GM18951 (cell line): Measurements from ENCODE around the gene FREM2.

ENCODE experiments used
- POLR2A ChIP-seq: IDR thresholded peaks from 4 replicates; pipeline ENCODE4 v1.6.1; 2011; ENCODE audit warnings: mild to moderate bottlenecking; ENCODE audit not compliant: insufficient read length, insufficient read depth; ENCODE audit errors: extremely low read depth
- in situ Hi-C: fragments of 300-500 bp; cut with MboI; formaldehyde crosslinking; loops from one replicate; pipeline ENCODE4 v1.12.0; 2022; ENCODE audit warnings: low sequenced_read_pairs, mixed read lengths, inconsistent platforms; ENCODE audit not compliant: unreplicated experiment

Gene FREM2

DNA sequence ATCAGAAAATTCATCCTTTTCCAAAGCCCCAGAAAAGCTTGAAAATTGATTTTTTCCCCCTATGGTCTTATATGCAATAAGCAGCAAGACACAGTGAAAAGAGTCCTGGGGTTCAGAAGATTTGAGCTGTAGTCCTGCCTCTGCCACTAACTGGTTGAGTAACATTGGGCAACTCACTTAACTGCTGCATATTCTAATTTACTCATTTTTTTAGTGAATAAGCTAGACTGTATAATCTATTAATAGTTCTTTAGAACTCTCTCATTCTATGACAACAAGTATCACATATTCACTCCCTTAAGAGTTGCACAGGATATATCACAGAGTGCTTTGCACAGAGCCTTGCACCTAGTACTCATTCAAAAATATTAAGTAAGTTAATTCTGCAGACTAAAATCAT, 192.9 kb downstream of the FREM2 start:
- no peak for TF ChIP-seq POLR2A
- in situ Hi-C loops: no loop called here

DNA sequence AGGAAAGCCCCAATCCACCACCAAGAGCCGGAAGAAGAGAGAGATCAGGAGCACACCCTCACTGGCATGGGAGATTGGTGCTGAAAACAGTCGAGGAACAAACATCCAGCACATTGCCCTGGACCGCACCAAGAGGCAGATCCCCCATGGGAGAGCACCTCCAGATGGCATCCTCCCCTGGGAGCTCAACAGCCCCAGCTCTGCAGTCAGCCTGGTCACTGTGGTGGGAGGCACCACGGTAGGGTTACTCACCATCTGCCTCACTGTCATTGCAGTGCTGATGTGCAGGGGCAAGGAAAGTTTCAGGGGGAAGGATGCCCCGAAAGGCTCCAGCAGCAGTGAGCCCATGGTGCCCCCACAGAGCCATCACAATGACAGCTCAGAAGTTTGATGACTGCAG, 193.5 kb downstream of the FREM2 start:
- in situ Hi-C loops: no loop called here
- TF ChIP-seq POLR2A: no peak

DNA sequence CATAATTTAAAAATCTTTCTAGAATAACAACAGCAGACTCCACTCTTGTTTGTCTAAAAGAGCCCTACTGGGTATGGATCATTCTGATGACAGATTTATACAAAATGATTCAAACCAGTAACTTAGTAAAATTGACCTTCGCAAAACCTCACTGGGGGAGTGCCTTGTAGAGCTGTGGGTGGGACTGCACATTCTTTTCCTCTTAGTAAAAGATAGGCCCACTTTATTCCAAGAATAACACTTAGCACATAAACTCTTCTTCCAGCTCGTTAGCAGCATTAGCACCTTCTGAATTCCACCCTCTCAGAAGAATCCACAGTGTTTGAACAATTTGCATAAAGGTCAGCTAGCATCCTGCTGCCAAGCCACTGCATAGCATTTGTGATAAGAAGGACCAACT, 196.9 kb downstream of the FREM2 start:
- in situ Hi-C loops: no loop called here
- no peak for TF ChIP-seq POLR2A

DNA sequence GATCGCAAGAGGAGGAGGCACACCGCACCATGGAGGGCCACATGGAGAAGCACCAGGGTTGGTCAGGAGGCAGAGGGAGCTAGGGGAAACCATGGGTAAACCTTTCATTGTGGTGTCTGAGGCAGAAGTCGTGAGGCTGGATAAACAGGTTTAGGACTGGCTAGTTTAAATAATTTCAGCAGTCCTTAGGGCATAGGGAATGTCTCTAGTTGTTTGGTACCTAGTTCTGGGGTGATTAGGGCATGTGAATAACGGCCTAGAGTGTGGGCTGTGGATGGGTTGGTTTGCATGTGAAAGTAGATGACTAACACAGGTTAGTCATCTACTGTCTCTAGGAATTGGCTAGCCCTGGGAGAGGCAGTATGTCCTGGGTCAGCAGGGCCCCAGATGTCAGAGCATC, 201.4 kb downstream of the FREM2 start:
- in situ Hi-C loops: no loop called here
- no peak for TF ChIP-seq POLR2A

DNA sequence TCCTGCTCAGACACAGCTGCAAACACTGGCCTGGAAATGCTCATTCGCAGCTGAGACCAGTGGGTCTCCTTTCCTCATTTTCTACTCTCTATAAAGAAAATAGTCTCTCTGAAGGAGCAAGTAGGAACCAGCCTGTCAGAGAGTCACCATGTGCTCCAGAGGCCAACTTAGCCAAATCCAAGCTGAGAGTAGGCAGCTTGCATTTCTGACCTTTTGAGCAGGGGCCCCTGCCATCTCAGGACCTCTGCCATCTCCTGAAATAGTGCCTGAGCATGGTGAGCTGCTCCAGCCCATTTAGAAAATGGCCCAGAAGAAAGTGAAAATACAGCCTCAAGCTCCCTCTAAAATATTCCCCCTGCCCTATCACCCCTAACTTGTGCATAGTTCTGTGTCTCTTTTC, 208.2 kb downstream of the FREM2 start:
- TF ChIP-seq POLR2A: no peak
- in situ Hi-C loops: no loop called here

DNA sequence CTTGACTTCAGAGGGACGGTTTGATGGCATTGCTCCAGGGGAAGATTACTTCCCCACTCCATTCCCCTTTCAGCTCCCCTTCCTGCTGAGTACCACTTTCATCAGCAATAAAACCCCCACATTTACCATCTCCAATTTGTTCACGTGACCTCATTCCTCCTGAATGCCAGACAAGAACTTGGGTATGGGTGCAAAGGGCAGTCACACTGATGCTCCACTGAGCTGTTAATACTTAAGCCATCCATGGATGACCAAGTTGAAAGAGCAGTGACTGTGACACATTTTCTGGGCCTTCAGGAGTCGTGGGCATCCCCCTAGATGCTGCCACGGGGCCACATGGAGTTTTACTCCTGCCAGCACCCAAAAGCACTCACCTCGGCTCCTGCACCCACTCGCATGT, 210.6 kb downstream of the FREM2 start:
- no peak for TF ChIP-seq POLR2A
- in situ Hi-C loops: no loop called here

DNA sequence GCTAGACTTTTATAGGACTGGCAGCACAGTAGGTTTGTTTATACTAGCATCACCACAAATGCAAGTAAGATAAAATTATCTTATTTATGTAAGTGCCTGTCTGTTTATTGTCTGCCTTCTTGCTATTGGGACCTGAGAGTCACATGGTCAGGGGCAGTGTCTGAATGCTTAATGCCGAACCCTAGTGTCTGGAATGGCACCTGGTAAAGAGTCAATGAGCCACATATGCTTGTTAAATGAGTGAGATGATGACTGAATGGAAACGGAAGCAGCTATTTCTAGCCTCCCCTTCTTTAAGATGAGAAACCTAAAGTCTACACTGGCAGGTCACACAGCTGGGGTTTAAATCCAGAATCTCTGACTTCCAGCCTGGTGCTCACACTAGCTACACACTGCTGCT, 211.6 kb downstream of the FREM2 start:
- no peak for TF ChIP-seq POLR2A
- in situ Hi-C loops: no loop called here

DNA sequence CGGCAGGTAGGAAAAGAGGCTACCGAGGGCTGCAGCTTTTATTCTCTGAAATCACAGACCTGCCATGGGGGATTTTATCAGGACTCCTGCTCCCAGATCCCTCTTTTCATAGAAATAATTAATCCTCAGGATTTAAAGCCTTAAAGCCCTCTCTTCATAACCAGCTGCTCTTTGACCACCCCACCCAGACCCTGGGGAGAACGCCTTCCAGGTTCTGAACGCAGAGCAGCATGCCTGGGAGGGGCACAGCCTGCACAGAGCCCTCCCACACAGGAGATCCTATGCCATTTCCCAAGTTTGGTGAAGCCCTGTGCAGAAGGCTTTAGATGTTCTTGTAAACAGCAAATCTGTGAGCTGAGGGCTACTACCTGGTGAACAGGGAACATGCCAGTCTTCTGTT, 212.7 kb downstream of the FREM2 start:
- TF ChIP-seq POLR2A: no peak

DNA sequence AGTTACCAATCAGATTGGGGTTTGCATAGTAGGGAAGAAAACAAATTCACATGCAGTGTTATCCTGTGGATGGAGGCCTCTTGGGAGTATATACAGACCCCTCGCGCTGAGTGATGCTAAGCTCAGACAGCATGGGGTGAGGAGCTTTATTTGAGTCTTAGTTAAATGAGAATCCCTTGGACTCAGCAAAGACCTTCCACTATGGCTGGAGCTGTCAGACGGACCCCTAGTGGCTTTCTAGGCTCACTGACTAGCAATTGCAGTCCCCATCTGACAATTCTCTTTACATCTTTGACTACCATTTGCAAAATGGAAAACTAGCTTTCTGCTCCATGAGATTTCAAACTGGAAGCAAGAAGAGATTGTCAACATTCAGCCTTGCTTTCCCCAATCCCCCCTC, 213.3 kb downstream of the FREM2 start:
- in situ Hi-C loops: no loop called here
- no peak for TF ChIP-seq POLR2A

More for the DNA sequence above, 212.7 kb downstream of the FREM2 start:
- in situ Hi-C loops: no loop called here

DNA sequence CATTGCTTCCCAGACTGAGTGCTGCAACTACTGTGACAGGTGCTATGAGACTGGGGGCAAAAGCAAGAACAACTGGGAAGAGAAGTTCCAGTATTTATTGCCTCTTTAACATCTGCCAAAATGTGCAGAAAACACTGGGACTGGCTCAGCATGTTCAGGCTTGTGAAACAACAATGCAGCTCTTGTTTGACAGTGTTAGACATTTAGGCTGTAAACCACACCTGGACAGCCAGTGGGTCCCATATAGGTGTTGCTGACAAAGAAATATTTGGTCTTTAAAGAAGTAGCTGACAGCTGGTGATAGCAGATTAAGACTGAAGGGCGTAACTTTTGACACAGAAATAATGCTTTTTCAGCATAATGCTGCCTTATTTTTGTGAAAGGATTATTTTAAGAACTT, 215.7 kb downstream of the FREM2 start:
- in situ Hi-C loops: no loop called here
- no peak for TF ChIP-seq POLR2A

DNA sequence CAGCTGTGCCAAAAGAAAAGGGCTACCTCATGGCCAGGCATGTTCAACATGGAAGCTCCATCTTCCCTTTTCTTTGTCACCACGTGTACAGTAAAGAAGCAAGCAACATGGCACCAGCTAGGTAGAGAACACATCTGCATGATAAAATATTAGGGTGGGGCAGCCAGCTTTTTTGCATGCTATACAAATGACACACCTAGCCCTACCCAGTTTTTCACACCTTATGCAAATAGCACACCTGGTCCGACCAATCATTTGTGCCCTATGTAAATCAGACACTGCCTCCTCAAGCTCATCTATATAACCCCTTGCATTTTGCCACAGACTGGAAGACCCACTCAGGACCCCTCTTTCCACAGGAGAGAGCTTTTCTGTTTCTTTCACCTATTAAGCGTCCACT, 218.2 kb downstream of the FREM2 start:
- no peak for TF ChIP-seq POLR2A
- in situ Hi-C loops: no loop called here

DNA sequence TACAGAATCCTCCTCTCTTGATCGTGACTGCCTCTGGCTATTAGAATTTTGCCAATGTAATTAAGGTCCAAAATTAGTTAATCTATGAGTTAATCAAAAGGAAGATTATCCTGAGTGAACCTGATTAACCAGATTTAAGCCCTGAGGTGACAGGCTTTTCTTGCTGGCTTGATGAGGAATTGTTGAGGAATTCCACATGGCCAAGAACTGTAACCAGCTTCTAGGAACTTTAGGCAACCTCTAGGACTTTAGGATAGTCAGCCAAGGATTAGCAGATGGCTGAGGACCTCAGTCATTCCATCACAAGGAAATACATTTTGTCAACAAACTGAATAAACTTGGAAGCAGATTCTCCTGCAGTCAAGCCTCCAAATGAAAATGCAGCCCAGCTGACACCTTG, 219.0 kb downstream of the FREM2 start:
- TF ChIP-seq POLR2A: no peak
- in situ Hi-C loops: no loop called here

DNA sequence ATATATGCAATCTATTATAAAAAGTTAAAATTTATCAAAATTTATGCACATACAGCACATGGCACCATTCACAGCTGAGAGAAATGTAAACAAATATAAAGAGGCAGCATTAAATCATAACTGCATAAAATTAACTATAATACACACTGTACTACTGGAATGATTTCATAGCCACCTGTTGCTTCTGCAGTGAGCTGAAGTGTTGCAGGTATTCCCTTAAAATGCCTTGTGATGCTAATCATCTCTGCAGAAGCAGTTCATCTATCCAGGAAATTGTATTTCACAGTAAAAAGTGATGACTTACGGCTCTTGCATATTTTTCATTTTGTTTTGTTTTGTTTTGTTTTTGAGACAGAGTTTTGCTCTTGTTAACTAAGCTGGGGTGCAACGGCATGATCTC, 221.7 kb downstream of the FREM2 start:
- TF ChIP-seq POLR2A: no peak
- in situ Hi-C loops: no loop called here

DNA sequence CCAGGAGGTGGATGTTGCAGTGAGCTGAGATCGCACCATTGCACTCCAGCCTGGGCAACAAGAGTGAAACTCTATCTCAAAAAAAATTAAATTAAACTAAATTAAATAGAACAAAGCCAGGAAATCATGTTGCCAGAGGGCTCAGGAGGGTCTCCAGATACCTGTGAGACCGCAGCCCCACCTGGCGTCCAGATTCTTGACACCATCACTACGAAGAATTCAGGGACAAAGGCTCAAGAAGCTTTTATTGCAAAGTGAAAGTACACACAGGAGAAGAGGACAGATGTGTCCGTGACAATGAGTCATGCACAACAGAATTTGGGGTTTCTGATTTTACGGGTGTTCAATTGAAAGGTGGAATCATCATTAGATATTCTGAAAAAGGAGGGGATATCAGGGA, 227.2 kb downstream of the FREM2 start:
- no peak for TF ChIP-seq POLR2A
- in situ Hi-C loops: no loop called here

DNA sequence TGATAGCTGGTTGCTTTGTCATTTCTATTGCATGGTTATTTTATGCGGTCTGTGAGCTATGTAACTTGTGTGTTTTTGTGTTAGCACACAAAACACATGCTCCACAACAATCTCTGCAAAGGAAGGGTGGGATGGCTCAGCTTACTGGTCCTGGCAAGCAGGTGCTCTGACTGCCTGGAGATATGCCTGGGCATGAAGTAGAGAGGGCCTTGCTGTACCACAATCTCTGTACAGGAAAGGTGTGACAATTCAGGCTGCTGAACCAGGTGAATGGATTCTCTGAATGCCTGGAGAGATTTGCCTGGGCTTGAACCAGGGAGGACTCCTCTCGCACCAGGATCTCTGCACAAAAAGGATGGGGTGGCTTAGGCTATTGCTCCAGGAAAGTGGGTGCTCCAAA, 234.2 kb downstream of the FREM2 start:
- TF ChIP-seq POLR2A: no peak
- in situ Hi-C loops: no loop called here
